ENCODE measurements around the gene CBX4. TPM values are rescaled to one million over a fixed set of nuclear protein-coding genes. Genes with fewer than 3 reads are reported as not detected.

CBX4 gene
- polyA plus RNA-seq, 1 donor from 2014 or later = 31.9 TPM

DNA sequence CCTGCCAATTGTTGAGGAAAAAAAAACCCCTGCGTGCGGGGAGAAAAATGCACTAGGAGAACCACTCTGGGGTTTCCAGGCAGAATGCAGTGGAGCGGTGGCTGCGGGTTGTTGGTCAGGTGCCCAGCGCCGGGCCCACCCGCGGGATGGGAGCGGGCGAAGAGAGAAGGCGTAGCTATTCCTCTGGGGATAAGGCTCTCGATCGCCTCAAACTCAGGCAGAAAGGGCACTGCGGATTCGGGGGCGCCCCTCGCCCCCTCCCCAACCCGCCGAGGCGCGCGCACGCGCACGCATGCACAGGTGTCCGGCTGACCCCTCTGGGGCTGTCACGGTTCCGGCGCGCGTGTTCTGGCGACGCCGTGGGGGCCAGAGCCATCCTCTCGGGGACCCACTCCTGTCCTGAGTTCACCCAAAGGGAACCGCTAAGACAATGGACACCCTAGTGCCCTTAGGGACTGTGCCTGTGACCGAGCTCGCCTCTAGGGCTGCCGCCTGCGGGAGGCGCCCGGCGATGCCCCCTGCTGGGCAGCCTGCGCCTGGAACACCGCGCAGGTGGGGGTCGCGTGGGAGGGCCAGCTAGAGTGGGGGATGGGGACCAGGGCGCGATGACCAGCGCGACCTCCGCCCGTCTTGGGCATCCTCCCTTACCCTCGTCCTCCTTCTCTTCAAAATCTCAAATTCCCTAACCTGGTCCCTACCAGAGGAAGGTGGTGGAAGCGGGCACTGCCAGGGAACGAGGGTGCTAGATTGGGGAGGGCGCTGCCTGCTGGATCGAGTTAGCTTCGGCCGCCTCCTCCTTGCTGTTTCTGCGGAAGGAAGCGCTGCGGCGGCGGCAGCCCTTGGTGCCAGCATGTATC lies 28.0 kb downstream of the CBX4 start:
- no peaks in the 10 kb centered on the region for H3K9me3 ChIP-seq (ENCODE audit: low read length)
- peaks cover 12% of the 10 kb centered on the region for H3F3A ChIP-seq (ENCODE audit: insufficient read depth, low read length, poor library complexity, severe bottlenecking)
- TF ChIP-seq MXI1 (conservative IDR thresholded peaks at IDR 0.05; ENCODE audit: poor library complexity, severe bottlenecking) (no peak), EZH2 (IDR thresholded peaks at IDR 0.05; ENCODE audit: borderline replicate concordance, insufficient read depth, low read length, poor library complexity, severe bottlenecking) (no peak), POLR2AphosphoS5 (IDR thresholded peaks at IDR 0.05) (peak; percentile 61), SMC3 (conservative IDR thresholded peaks at IDR 0.05; ENCODE audit: poor library complexity) (peak; percentile 62), EP300 (conservative IDR thresholded peaks at IDR 0.05; ENCODE audit: poor library complexity, severe bottlenecking) (no peak), RAD21 (conservative IDR thresholded peaks at IDR 0.05) (peak; percentile 36), TAF1 (IDR thresholded peaks at IDR 0.05; ENCODE audit: low read depth) (no peak)
- TF ChIP-seq, protein P1, sequence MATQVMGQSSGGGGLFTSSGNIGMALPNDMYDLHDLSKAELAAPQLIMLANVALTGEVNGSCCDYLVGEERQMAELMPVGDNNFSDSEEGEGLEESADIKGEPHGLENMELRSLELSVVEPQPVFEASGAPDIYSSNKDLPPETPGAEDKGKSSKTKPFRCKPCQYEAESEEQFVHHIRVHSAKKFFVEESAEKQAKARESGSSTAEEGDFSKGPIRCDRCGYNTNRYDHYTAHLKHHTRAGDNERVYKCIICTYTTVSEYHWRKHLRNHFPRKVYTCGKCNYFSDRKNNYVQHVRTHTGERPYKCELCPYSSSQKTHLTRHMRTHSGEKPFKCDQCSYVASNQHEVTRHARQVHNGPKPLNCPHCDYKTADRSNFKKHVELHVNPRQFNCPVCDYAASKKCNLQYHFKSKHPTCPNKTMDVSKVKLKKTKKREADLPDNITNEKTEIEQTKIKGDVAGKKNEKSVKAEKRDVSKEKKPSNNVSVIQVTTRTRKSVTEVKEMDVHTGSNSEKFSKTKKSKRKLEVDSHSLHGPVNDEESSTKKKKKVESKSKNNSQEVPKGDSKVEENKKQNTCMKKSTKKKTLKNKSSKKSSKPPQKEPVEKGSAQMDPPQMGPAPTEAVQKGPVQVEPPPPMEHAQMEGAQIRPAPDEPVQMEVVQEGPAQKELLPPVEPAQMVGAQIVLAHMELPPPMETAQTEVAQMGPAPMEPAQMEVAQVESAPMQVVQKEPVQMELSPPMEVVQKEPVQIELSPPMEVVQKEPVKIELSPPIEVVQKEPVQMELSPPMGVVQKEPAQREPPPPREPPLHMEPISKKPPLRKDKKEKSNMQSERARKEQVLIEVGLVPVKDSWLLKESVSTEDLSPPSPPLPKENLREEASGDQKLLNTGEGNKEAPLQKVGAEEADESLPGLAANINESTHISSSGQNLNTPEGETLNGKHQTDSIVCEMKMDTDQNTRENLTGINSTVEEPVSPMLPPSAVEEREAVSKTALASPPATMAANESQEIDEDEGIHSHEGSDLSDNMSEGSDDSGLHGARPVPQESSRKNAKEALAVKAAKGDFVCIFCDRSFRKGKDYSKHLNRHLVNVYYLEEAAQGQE (IDR thresholded peaks at IDR 0.05; ENCODE audit: borderline replicate concordance) = no peak
- TF ChIP-seq, protein P2, sequence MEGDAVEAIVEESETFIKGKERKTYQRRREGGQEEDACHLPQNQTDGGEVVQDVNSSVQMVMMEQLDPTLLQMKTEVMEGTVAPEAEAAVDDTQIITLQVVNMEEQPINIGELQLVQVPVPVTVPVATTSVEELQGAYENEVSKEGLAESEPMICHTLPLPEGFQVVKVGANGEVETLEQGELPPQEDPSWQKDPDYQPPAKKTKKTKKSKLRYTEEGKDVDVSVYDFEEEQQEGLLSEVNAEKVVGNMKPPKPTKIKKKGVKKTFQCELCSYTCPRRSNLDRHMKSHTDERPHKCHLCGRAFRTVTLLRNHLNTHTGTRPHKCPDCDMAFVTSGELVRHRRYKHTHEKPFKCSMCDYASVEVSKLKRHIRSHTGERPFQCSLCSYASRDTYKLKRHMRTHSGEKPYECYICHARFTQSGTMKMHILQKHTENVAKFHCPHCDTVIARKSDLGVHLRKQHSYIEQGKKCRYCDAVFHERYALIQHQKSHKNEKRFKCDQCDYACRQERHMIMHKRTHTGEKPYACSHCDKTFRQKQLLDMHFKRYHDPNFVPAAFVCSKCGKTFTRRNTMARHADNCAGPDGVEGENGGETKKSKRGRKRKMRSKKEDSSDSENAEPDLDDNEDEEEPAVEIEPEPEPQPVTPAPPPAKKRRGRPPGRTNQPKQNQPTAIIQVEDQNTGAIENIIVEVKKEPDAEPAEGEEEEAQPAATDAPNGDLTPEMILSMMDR (IDR thresholded peaks at IDR 0.05; ENCODE audit: poor library complexity, severe bottlenecking) = peak; percentile 69
- H3K4me2 ChIP-seq (ENCODE audit: low read length) = peak overlapping the region; percentile 83
- no peaks in the 10 kb centered on the region for H4K20me1 ChIP-seq (ENCODE audit: insufficient read depth)
- no peaks in the 10 kb centered on the region for H3K36me3 ChIP-seq (ENCODE audit: insufficient read depth, low read length)
- H3K4me3 ChIP-seq (ENCODE audit: low read length) = peak overlapping the region; percentile 68
- H3K9me2 ChIP-seq (ENCODE audit: insufficient read depth, low read length) = no peaks in the 10 kb centered on the region
- H2AFZ ChIP-seq (ENCODE audit: low read depth, low read length) = no peak overlapping the region
- peak overlapping the region; percentile 96 for H3K27ac ChIP-seq (ENCODE audit: low read length)
- H3K79me2 ChIP-seq (replicated peaks; ENCODE audit: insufficient read depth, low read length) = no peaks in the 10 kb centered on the region
- H3K9ac ChIP-seq (ENCODE audit: low read length) = peak overlapping the region; percentile 98
- peaks cover 70% of the 10 kb centered on the region for H3K27me3 ChIP-seq (ENCODE audit: insufficient read depth, low read depth, low read length)

DNA sequence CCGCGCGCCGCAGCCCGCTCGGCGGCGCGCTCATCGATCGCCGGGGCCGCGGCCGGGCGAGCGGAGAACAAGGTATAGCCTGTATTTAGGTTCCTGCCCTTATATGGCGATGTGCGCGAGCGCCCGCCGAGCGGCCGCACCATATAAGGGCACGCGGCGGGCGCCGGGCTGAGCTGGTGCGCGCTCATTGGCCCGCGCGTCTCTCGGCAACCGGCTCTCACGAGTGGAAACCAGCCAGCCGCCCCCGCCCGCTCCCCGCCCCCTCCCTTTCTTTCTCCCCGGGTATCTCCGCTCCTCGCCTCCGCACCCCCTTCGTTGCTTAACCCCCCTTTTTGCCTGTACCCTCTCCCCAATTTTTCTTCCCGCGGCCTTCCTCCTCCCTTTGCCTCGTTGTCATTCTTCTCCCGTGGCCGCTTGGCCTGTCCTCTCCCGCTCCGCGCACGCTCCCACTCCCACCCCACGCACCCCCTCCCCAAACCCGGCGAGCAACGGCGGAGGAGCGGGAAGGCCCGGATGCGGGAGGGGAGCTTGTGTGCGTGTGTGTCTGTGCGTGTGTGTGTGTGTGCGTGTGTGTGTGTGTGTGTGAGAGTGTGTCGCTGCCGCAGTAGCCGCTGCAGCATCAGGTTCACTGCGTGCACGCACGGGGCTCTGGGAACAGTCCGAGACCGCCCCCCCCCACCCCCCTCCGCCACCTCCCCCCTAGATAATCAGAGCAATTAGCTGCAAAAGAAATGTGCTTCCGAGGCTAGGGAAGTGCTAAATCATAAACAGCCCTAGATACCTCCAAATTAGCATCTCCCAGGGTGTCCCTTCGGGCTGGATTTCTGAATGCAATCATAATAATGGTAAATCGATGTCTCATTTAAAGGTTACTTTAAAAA lies 28.9 kb downstream of the CBX4 start:
- Histone ChIP-seq H2AFZ (ENCODE audit: low read depth, low read length) (no peak overlapping the region), H3K4me2 (ENCODE audit: low read length) (peak overlapping the region; percentile 83), H3K4me3 (ENCODE audit: low read length) (peak overlapping the region; percentile 68), H3F3A (ENCODE audit: insufficient read depth, low read length, poor library complexity, severe bottlenecking) (peaks cover 12% of the 10 kb centered on the region), H3K9me3 (ENCODE audit: low read length) (no peaks in the 10 kb centered on the region), H3K9me2 (ENCODE audit: insufficient read depth, low read length) (no peaks in the 10 kb centered on the region), H3K36me3 (ENCODE audit: insufficient read depth, low read length) (no peaks in the 10 kb centered on the region), H4K20me1 (ENCODE audit: insufficient read depth) (no peaks in the 10 kb centered on the region), H3K27ac (ENCODE audit: low read length) (peak overlapping the region; percentile 96), H3K27me3 (ENCODE audit: insufficient read depth, low read depth, low read length) (peaks cover 70% of the 10 kb centered on the region), H3K9ac (ENCODE audit: low read length) (peak overlapping the region; percentile 98), H3K79me2 (replicated peaks; ENCODE audit: insufficient read depth, low read length) (no peaks in the 10 kb centered on the region)
- TF ChIP-seq TAF1 (IDR thresholded peaks at IDR 0.05; ENCODE audit: low read depth) (peak; percentile 65), EZH2 (IDR thresholded peaks at IDR 0.05; ENCODE audit: borderline replicate concordance, insufficient read depth, low read length, poor library complexity, severe bottlenecking) (no peak), SMC3 (conservative IDR thresholded peaks at IDR 0.05; ENCODE audit: poor library complexity) (no peak), RAD21 (conservative IDR thresholded peaks at IDR 0.05) (no peak), MXI1 (conservative IDR thresholded peaks at IDR 0.05; ENCODE audit: poor library complexity, severe bottlenecking) (peak; percentile 34), POLR2AphosphoS5 (IDR thresholded peaks at IDR 0.05) (peak; percentile 84), EP300 (conservative IDR thresholded peaks at IDR 0.05; ENCODE audit: poor library complexity, severe bottlenecking) (peak; percentile 67)
- TF ChIP-seq, protein P1 (IDR thresholded peaks at IDR 0.05; ENCODE audit: borderline replicate concordance) = peak; percentile 47
- TF ChIP-seq, protein P2 (IDR thresholded peaks at IDR 0.05; ENCODE audit: poor library complexity, severe bottlenecking) = no peak
